Fibroblast of lung (primary cell): Measurements from ENCODE around the gene PHF24. TPM values are rescaled to one million over a fixed set of nuclear protein-coding genes. Genes with fewer than 3 reads are reported as not detected.

ENCODE experiments used
- DNase-seq, 2 donors: peaks; one replicate each; pipeline versions ENCODE4 v3.0.0 to v3.0.0-alpha.2; 2010; ENCODE audit warnings: low read depth in 2 of 2
- H2AFZ ChIP-seq: 2 replicates; pipeline ENCODE4 v1.5.1; 2012; ENCODE audit warnings: low read length, control low read depth, inconsistent platforms
- H3K27ac ChIP-seq: 2 replicates; pipeline ENCODE4 v1.5.1; 2011; ENCODE audit warnings: low read length, control low read depth; ENCODE audit not compliant: insufficient read depth
- H3K27me3 ChIP-seq: 2 replicates; pipeline ENCODE4 v1.5.1; 2011; ENCODE audit warnings: mild to moderate bottlenecking, low read length; ENCODE audit not compliant: control insufficient read depth, insufficient read depth
- H3K36me3 ChIP-seq: 2 replicates; pipeline ENCODE4 v1.5.1; 2011; ENCODE audit warnings: low read length; ENCODE audit not compliant: control insufficient read depth, insufficient read depth
- H3K4me1 ChIP-seq: 2 replicates; pipeline ENCODE4 v1.5.1; 2011; ENCODE audit warnings: low read length; ENCODE audit not compliant: control insufficient read depth, insufficient read depth; ENCODE audit errors: extremely low read depth
- H3K4me2 ChIP-seq: 2 replicates; pipeline ENCODE4 v1.5.1; 2011; ENCODE audit warnings: low read length, control low read depth; ENCODE audit not compliant: insufficient read depth; ENCODE audit errors: extremely low read depth
- H3K4me3 ChIP-seq, 4 experiments: fragments of 200-600 bp in 1 of 4; sonication (generic) in 1 of 4; replicated peaks in 1 of 4; 2 replicates each; pipeline ENCODE4 v1.5.1; 2011 to 2016; ENCODE audit warnings: low read length in 4 of 4, low read depth in 3 of 4, mild to moderate bottlenecking in 3 of 4, control low read depth in 2 of 4, inconsistent platforms in 1 of 4, mixed read lengths in 1 of 4; ENCODE audit not compliant: insufficient read depth in 1 of 4; ENCODE audit errors: control extremely low read depth in 1 of 4
- H3K79me2 ChIP-seq: 2 replicates; pipeline ENCODE4 v1.5.1; 2012; ENCODE audit warnings: mild to moderate bottlenecking, low read length, inconsistent platforms; ENCODE audit not compliant: control insufficient read depth, insufficient read depth
- H3K9ac ChIP-seq: 2 replicates; pipeline ENCODE4 v1.5.1; 2011; ENCODE audit warnings: mild to moderate bottlenecking, low read length, control low read depth; ENCODE audit not compliant: insufficient read depth
- H3K9me3 ChIP-seq: 2 replicates; pipeline ENCODE4 v1.5.1; 2012; ENCODE audit warnings: low read depth, low read length; ENCODE audit not compliant: control insufficient read depth, insufficient read depth
- H4K20me1 ChIP-seq: 2 replicates; pipeline ENCODE4 v1.5.1; 2011; ENCODE audit warnings: low read length; ENCODE audit not compliant: control insufficient read depth, insufficient read depth; ENCODE audit errors: extremely low read depth
- EZH2 ChIP-seq: IDR thresholded peaks from 2 replicates; pipeline ENCODE4 v1.5.1; 2012; ENCODE audit warnings: low read length, control low read depth, mild to moderate bottlenecking; ENCODE audit errors: missing control alignments
- polyA plus RNA-seq, 2 donors: library from polyadenylated mRNA; depleted of rRNA in 1 of 2; stranded (reverse) in 1 of 2; unstranded in 1 of 2; fragments of >200 nt; gene quantifications; 2 replicates each; pipeline ENCODE4 v1.2.1, GENCODE V29; 2011 to 2012; ENCODE audit warnings: missing spikeins in 1 of 2
- total RNA-seq: library from RNA; depleted of rRNA; stranded (reverse); fragments of >200 nt; gene quantifications from 2 replicates; pipeline ENCODE4 v1.2.1, GENCODE V29; 2014
- TF ChIP-seq, protein P1 (sequence below), 2 donors: IDR thresholded peaks in 1 of 2; conservative IDR thresholded peaks in 1 of 2; 1 replicate in 1 of 2; 2 replicates in 1 of 2; pipeline ENCODE4 v1.5.1; 2011 to 2012; ENCODE audit warnings: low read length in 2 of 2, control low read depth in 1 of 2, inconsistent platforms in 1 of 2, low read depth in 1 of 2, mild to moderate bottlenecking in 1 of 2

Gene PHF24
- total and polyA plus RNA-seq, 2 donors (not counting 1 experiment from before 2014, with no cell fraction given) = 0.17 TPM; not detected in 1

DNA sequence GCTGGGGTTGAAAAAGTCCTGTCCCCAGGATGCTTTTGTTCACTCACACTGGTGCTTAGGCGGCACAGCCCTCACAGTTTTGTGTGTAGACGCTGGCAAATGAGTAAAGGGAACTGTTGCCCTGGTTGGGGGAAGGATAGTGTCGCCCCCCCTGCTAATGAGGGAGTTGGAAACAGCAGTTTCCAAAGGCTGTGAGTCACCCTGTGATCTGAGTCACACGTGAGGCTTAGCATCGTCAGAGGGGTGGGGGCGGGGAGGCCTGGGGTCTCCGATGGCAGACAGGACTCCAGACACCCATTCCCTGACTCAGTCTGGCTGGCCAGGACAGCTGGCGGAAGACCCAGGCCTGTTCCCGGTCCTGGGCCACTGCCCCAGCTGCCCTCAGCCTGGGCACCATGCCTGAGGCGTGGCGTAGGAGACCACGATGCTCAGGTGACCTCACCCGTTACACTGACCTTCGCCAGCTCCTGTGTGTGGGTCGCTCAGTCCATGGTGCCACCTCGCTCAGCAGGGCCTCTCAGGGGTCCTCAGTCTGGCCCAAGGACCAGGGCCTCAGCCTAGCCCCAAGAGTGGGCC, 34.4 kb downstream of the PHF24 start:
- Histone ChIP-seq H4K20me1 (no peaks in the 10 kb centered on the region), H3K9me3 (no peaks in the 10 kb centered on the region), H3K27me3 (no peaks in the 10 kb centered on the region), H3K4me3 (peak overlapping the region in 1 of 4 experiments; percentile 3), H3K27ac (peak overlapping the region; percentile 81), H3K9ac (no peak overlapping the region), H3K36me3 (peaks cover 11% of the 10 kb centered on the region), H3K79me2 (peaks cover 2% of the 10 kb centered on the region), H3K4me2 (peak overlapping the region; percentile 48), H2AFZ (no peak overlapping the region), H3K4me1 (peaks cover 29% of the 10 kb centered on the region)
- DNase-seq = peak; percentile 92 to 94
- TF ChIP-seq, protein P1, sequence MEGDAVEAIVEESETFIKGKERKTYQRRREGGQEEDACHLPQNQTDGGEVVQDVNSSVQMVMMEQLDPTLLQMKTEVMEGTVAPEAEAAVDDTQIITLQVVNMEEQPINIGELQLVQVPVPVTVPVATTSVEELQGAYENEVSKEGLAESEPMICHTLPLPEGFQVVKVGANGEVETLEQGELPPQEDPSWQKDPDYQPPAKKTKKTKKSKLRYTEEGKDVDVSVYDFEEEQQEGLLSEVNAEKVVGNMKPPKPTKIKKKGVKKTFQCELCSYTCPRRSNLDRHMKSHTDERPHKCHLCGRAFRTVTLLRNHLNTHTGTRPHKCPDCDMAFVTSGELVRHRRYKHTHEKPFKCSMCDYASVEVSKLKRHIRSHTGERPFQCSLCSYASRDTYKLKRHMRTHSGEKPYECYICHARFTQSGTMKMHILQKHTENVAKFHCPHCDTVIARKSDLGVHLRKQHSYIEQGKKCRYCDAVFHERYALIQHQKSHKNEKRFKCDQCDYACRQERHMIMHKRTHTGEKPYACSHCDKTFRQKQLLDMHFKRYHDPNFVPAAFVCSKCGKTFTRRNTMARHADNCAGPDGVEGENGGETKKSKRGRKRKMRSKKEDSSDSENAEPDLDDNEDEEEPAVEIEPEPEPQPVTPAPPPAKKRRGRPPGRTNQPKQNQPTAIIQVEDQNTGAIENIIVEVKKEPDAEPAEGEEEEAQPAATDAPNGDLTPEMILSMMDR (conservative IDR thresholded peaks at IDR 0.05 in 1 of 2, IDR thresholded peaks at IDR 0.05 in 1 of 2; ENCODE audit: low read depth in 1 of 2, low read length in 2 of 2) = no peak
- TF ChIP-seq EZH2 = no peak

DNA sequence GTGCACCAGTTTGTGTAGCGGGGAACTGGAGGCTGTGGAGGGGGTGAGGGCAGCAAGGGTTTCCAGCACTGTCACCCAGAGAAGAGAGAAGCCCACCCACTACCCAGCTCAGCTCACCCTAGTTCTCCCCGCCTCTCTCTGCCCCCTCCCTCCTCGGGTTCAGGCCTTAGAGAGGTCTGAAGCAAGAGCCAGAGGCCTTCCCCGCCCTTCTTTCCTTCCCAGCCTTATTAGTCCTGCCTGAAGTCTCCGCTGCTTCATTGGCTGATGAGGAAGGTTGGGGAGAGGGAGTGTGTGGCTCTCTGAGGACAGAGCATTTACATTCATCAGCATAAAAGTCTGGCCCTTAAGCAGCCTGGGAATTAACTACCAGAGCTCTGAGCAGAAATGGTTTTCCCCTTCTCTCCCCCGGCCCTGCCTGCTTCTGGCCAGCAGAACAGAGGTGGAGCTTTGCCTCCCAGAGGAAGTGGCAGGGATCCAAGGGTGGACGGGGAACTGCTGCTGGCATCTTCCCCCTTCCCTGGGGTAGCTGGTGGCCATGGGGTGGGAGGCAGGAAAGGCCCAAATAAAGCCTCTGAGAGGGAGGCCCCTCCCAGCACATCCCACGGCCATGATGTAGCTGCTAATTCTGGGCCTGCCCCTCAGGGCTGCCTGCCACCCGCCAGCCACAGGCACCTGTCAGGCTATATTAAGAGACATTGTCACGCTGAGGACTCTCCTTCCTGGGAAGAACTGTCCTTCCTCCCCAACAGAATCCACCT, 35.6 kb downstream of the PHF24 start:
- DNase-seq = peak; percentile 82 to 91
- Histone ChIP-seq H3K79me2 (peaks cover 2% of the 10 kb centered on the region), H3K27ac (peak overlapping the region; percentile 81), H3K27me3 (no peaks in the 10 kb centered on the region), H4K20me1 (no peaks in the 10 kb centered on the region), H3K36me3 (peaks cover 12% of the 10 kb centered on the region), H3K4me1 (peaks cover 27% of the 10 kb centered on the region), H3K4me3 (no peak overlapping the region), H3K4me2 (peak overlapping the region; percentile 18), H3K9ac (no peak overlapping the region), H2AFZ (no peak overlapping the region), H3K9me3 (no peaks in the 10 kb centered on the region)
- TF ChIP-seq, protein P1 (conservative IDR thresholded peaks at IDR 0.05 in 1 of 2, IDR thresholded peaks at IDR 0.05 in 1 of 2; ENCODE audit: low read depth in 1 of 2, low read length in 2 of 2) = no peak
- TF ChIP-seq EZH2 = no peak

DNA sequence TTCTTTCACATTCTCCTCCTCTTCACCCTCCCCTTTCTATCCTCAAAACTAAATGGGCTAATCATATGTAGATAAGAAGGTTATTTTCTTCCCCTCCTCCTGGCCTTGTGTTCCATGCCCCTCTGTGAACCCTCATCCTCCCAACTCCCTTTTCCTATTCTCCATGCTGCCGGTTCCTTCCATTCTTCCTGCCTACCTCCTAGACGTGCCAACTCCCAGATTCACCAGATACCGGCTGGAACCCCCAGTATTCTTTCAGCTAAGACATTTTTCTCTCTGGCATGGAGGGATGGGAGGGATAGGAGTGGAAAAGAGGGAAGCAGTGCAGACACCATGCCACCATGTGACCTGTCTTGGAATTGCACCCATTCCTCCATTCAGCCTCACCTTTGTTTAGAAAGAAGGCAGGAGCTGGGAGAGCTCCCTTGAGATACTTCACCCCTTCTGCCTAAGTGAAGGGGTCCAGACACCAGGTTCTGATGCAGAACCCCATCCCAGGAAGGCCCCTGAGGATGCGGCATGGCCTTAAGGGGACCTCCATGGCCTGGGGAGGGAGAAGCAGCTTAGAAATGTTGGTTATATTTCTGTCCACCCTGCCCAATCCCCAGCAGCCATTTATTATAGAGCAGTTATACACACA, 36.3 kb downstream of the PHF24 start:
- no peaks in the 10 kb centered on the region for H3K9me3 ChIP-seq
- no peak overlapping the region for H3K4me3 ChIP-seq
- H3K27me3 ChIP-seq = no peaks in the 10 kb centered on the region
- peaks cover 2% of the 10 kb centered on the region for H3K79me2 ChIP-seq
- H2AFZ ChIP-seq = no peak overlapping the region
- peaks cover 26% of the 10 kb centered on the region for H3K4me1 ChIP-seq
- peaks cover 12% of the 10 kb centered on the region for H3K36me3 ChIP-seq
- peak; percentile 45 to 51 for DNase-seq
- no peak overlapping the region for H3K9ac ChIP-seq
- peak overlapping the region; percentile 81 for H3K27ac ChIP-seq
- H3K4me2 ChIP-seq = no peak overlapping the region
- TF ChIP-seq EZH2 = no peak
- TF ChIP-seq, protein P1 (conservative IDR thresholded peaks at IDR 0.05 in 1 of 2, IDR thresholded peaks at IDR 0.05 in 1 of 2; ENCODE audit: low read depth in 1 of 2, low read length in 2 of 2) = peak; percentile 55 to 69
- H4K20me1 ChIP-seq = no peaks in the 10 kb centered on the region
